HEK293 (cell line): ENCODE measurements around the gene MTMR3.
"Not testable (repeated sequence)": the region's sequence is repeated elsewhere in the genome, so short reads cannot be mapped to it uniquely, and the experiment has no call there.

Source experiments
- CTCF ChIA-PET: fragments of 350-600 bp; formaldehyde crosslinking; extraction: SDS; loops from one replicate; lab custom pipeline; 2021; ENCODE audit warnings: antibody characterized with exemption; lab: Yijun Ruan, JAX
- POLR2A ChIA-PET: fragments of 300-600 bp; formaldehyde crosslinking; extraction: SDS; loops from one replicate; lab custom pipeline; 2020; ENCODE audit warnings: antibody characterized with exemption, inconsistent platforms; lab: Yijun Ruan, JAX
- H3K27ac ChIP-seq: fragments of 200-500 bp; sonication (Bioruptor generic); 2 replicates; pipeline ENCODE4 v1.5.1; 2014; ENCODE audit warnings: low read depth, low read length, control low read depth, inconsistent platforms; ENCODE audit errors: extremely low read depth
- H3K36me3 ChIP-seq, 2 experiments: fragments of 200-500 bp in 1 of 2; sonication (Bioruptor generic) in 1 of 2; 1 replicate in 1 of 2; 2 replicates in 1 of 2; pipeline ENCODE4 v1.5.1; 2014 to 2017; ENCODE audit warnings: inconsistent platforms in 2 of 2, low read length in 2 of 2; ENCODE audit not compliant: control insufficient read depth in 2 of 2, insufficient read depth in 1 of 2
- H3K4me1 ChIP-seq: fragments of 200-500 bp; sonication (Bioruptor generic); 2 replicates; pipeline ENCODE4 v1.5.1; 2014; ENCODE audit warnings: mild to moderate bottlenecking, low read length, inconsistent platforms; ENCODE audit not compliant: control insufficient read depth, insufficient read depth
- H3K4me3 ChIP-seq: 2 replicates; pipeline ENCODE4 v1.5.1; 2011; ENCODE audit warnings: low read depth, mild to moderate bottlenecking, control low read depth, low read length, moderate library complexity
- H3K9me3 ChIP-seq: fragments of 200-500 bp; sonication (Bioruptor generic); 2 replicates; pipeline ENCODE4 v1.5.1; 2014; ENCODE audit warnings: low read depth, low read length, inconsistent platforms; ENCODE audit not compliant: control insufficient read depth, insufficient read depth
- BCL6B ChIP-seq: fragments of 450-650 bp; formaldehyde crosslinking; IDR thresholded peaks from 2 replicates; pipeline ENCODE4 v1.5.1; 2017; ENCODE audit warnings: missing biosample characterization, missing genetic modification characterization
- GLI4 ChIP-seq: fragments of 450-650 bp; formaldehyde crosslinking; IDR thresholded peaks from 2 replicates; pipeline ENCODE4 v1.5.1; 2016; ENCODE audit warnings: missing biosample characterization, missing genetic modification characterization
- HOXD13 ChIP-seq: sonication (generic); formaldehyde crosslinking; IDR thresholded peaks from 2 replicates; pipeline ENCODE4 v1.8.0; 2022; ENCODE audit warnings: missing genetic modification reagents, borderline replicate concordance
- KLF7 ChIP-seq: fragments of 450-650 bp; formaldehyde crosslinking; IDR thresholded peaks from 2 replicates; pipeline ENCODE4 v1.5.1; 2016; ENCODE audit warnings: missing biosample characterization, missing genetic modification characterization, borderline replicate concordance
- KLF9 ChIP-seq: fragments of 450-650 bp; formaldehyde crosslinking; IDR thresholded peaks from 2 replicates; pipeline ENCODE4 v1.5.1; 2016; ENCODE audit warnings: missing biosample characterization, missing genetic modification characterization, low read depth
- OSR2 ChIP-seq: fragments of 450-650 bp; formaldehyde crosslinking; IDR thresholded peaks from 2 replicates; pipeline ENCODE4 v1.5.1; 2016; ENCODE audit warnings: missing biosample characterization, missing genetic modification characterization
- ZBTB11 ChIP-seq: fragments of 450-650 bp; formaldehyde crosslinking; conservative IDR thresholded peaks from 2 replicates; pipeline ENCODE4 v1.5.1; 2016; ENCODE audit warnings: low read depth, missing biosample characterization, missing genetic modification characterization
- ZBTB20 ChIP-seq: fragments of 450-650 bp; formaldehyde crosslinking; IDR thresholded peaks from 2 replicates; pipeline ENCODE4 v1.5.1; 2016; ENCODE audit warnings: missing biosample characterization, missing genetic modification characterization
- ZBTB7A ChIP-seq: fragments of 450-650 bp; formaldehyde crosslinking; IDR thresholded peaks from 2 replicates; pipeline ENCODE4 v1.5.1; 2016; ENCODE audit warnings: low read depth, missing biosample characterization, missing genetic modification characterization
- ZNF132 ChIP-seq: fragments of 450-650 bp; formaldehyde crosslinking; IDR thresholded peaks from 2 replicates; pipeline ENCODE4 v1.5.1; 2017; ENCODE audit warnings: missing biosample characterization, missing genetic modification characterization, borderline replicate concordance
- ZNF16 ChIP-seq: fragments of 450-650 bp; formaldehyde crosslinking; IDR thresholded peaks from 2 replicates; pipeline ENCODE4 v1.5.1; 2016; ENCODE audit warnings: low read depth, missing biosample characterization, missing genetic modification characterization
- ZNF19 ChIP-seq: fragments of 450-650 bp; formaldehyde crosslinking; IDR thresholded peaks from 2 replicates; pipeline ENCODE4; 2016; ENCODE audit warnings: missing biosample characterization, missing genetic modification characterization, low read depth
- ZNF2 ChIP-seq: fragments of 450-650 bp; formaldehyde crosslinking; IDR thresholded peaks from 2 replicates; pipeline ENCODE4 v1.5.1; 2016; ENCODE audit warnings: missing biosample characterization, missing genetic modification characterization
- ZNF274 ChIP-seq, 2 experiments: fragments of 200-500 bp in 1 of 2; fragments of 450-650 bp in 1 of 2; sonication (Bioruptor generic) in 1 of 2; formaldehyde crosslinking in 1 of 2; IDR thresholded peaks; 2 replicates each; pipeline versions ENCODE4 v1.5.1 to v1.6.1; 2014 to 2016; ENCODE audit warnings: borderline replicate concordance in 1 of 2, inconsistent platforms in 1 of 2, low read length in 1 of 2, missing biosample characterization in 1 of 2, missing genetic modification characterization in 1 of 2
- ZNF324 ChIP-seq: fragments of 450-650 bp; formaldehyde crosslinking; IDR thresholded peaks from 2 replicates; pipeline ENCODE4 v1.5.1; 2016; ENCODE audit warnings: missing biosample characterization, missing genetic modification characterization
- ZNF394 ChIP-seq: fragments of 450-650 bp; formaldehyde crosslinking; IDR thresholded peaks from 2 replicates; pipeline ENCODE4 v1.5.1; 2016; ENCODE audit warnings: missing biosample characterization, missing genetic modification characterization, mild to moderate bottlenecking, moderate library complexity, borderline replicate concordance
- ZNF549 ChIP-seq: fragments of 450-650 bp; IDR thresholded peaks from 2 replicates; pipeline ENCODE4 v1.5.1; 2018; ENCODE audit warnings: missing biosample characterization, missing genetic modification characterization, mild to moderate bottlenecking, inconsistent platforms, moderate library complexity
- ZNF585B ChIP-seq: fragments of 450-650 bp; formaldehyde crosslinking; IDR thresholded peaks from 2 replicates; pipeline ENCODE4 v1.5.1; 2016; ENCODE audit warnings: missing biosample characterization, missing genetic modification characterization
- ZNF654 ChIP-seq: fragments of 450-650 bp; formaldehyde crosslinking; IDR thresholded peaks from 2 replicates; pipeline ENCODE4 v1.5.1; 2016; ENCODE audit warnings: low read depth, missing biosample characterization, missing genetic modification characterization
- ZNF660 ChIP-seq: fragments of 450-650 bp; IDR thresholded peaks from 2 replicates; pipeline ENCODE4 v1.5.1; 2018; ENCODE audit warnings: missing biosample characterization, mild to moderate bottlenecking, missing genetic modification characterization
- ZNF701 ChIP-seq: fragments of 450-650 bp; formaldehyde crosslinking; IDR thresholded peaks from 2 replicates; pipeline ENCODE4 v1.5.1; 2016; ENCODE audit warnings: missing biosample characterization, missing genetic modification characterization
- ZNF791 ChIP-seq: fragments of 450-650 bp; formaldehyde crosslinking; IDR thresholded peaks from 2 replicates; pipeline ENCODE4 v1.5.1; 2016; ENCODE audit warnings: missing biosample characterization, missing genetic modification characterization
- ZSCAN5A ChIP-seq: fragments of 450-650 bp; formaldehyde crosslinking; IDR thresholded peaks from 2 replicates; pipeline ENCODE4 v1.5.1; 2016; ENCODE audit warnings: missing biosample characterization, missing genetic modification characterization
- TF ChIP-seq, protein P1 (sequence below): fragments of 450-650 bp; formaldehyde crosslinking; IDR thresholded peaks from 2 replicates; pipeline ENCODE4 v1.5.1; 2016; ENCODE audit warnings: missing biosample characterization, missing genetic modification characterization, borderline replicate concordance
- TF ChIP-seq, protein P2 (sequence below): fragments of 450-650 bp; formaldehyde crosslinking; IDR thresholded peaks from 2 replicates; pipeline ENCODE4 v1.5.1; 2016; ENCODE audit warnings: missing biosample characterization, missing genetic modification characterization

Gene MTMR3

DNA sequence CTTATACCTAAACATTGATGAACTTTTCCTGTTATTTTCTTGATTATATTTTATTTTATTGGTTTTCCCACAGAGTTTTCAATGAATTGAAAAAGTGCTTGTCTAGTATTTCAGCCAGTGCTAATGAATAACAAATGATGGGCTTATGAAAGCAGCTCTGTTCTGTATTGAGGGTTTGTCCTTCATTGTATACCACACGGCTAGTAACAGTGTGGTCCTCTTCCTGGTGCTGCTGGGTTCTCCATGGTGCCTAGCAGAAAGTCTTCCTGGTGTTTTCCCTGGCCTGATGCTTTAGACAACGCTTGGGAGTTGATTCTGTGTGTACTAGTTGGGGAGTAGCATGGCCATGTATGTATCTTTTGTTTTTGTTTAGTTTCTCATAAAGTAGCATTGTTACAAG, 89.1 kb downstream of the MTMR3 start (continued):
- TF ChIP-seq ZBTB11 (tag by site-specific recombination) (no peak), ZNF16 (tag by site-specific recombination) (no peak), HOXD13 (CRISPR knock-in tag) (no peak), ZNF549 (tag by site-specific recombination) (no peak), GLI4 (tag by site-specific recombination) (no peak)
- TF ChIP-seq, all 188 proteins: peak for 0

DNA sequence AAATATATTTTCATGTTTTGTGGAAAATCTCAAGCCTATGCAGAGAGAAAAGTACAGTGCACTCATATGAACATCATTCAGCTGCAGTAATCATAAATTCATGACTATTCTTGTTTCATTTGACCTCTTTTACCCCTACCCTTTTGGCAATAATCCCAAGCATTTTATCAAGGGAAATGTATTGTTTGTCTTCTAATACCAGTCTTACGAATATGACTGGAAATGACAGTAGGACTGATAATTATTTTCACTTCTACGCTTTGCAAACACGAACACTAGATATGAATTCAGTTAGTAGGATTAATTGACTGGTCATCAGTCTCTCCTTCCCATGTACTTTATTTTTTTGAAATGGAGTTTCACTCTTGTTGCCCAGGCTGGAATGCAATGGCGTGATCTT, 90.3 kb downstream of the MTMR3 start:
- ChIA-PET POLR2A (no interaction called here), CTCF (interaction anchor here (1.2 kb wide), 1 partner anchor 32 kb away, joined by 3 read pairs; no protein-coding TSS in a partner anchor)

GRCh38 chr22:29973680-29974079, 90.7 kb downstream of the MTMR3 start:
- H3K4me1 ChIP-seq: peaks cover 11% of the 10 kb centered on the region
- ChIA-PET CTCF (interaction anchor here (1.2 kb wide), 1 partner anchor 32 kb away, joined by 3 read pairs; no protein-coding TSS in a partner anchor), POLR2A (interaction anchor here (0.6 kb wide), 1 partner anchor 60 kb away, joined by 4 read pairs; no protein-coding TSS in a partner anchor)
- H3K4me3 ChIP-seq, H3K9me3 ChIP-seq, H3K27ac ChIP-seq, H3K36me3 ChIP-seq: not testable (repeated sequence)

More for the DNA sequence above, 90.3 kb downstream of the MTMR3 start:
- no peaks in the 10 kb centered on the region for H3K9me3 ChIP-seq
- no peak for TF ChIP-seq ZNF132 (tag by site-specific recombination)
- TF ChIP-seq, protein P1, sequence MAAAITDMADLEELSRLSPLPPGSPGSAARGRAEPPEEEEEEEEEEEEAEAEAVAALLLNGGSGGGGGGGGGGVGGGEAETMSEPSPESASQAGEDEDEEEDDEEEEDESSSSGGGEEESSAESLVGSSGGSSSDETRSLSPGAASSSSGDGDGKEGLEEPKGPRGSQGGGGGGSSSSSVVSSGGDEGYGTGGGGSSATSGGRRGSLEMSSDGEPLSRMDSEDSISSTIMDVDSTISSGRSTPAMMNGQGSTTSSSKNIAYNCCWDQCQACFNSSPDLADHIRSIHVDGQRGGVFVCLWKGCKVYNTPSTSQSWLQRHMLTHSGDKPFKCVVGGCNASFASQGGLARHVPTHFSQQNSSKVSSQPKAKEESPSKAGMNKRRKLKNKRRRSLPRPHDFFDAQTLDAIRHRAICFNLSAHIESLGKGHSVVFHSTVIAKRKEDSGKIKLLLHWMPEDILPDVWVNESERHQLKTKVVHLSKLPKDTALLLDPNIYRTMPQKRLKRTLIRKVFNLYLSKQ: no peak
- TF ChIP-seq ZBTB7A (tag by site-specific recombination): no peak
- no peak for TF ChIP-seq ZNF701 (tag by site-specific recombination)
- TF ChIP-seq BCL6B (tag by site-specific recombination): no peak
- TF ChIP-seq ZNF585B (tag by site-specific recombination): no peak
- TF ChIP-seq ZNF19: no peak
- TF ChIP-seq OSR2 (tag by site-specific recombination): no peak
- TF ChIP-seq ZNF274 (IDR thresholded peaks at IDR 0.05; ENCODE audit: low read length): no peak
- no peak for TF ChIP-seq ZNF274 (tag by site-specific recombination; IDR thresholded peaks at IDR 0.05; ENCODE audit: borderline replicate concordance)
- no peak for TF ChIP-seq ZNF660 (tag by site-specific recombination)
- no peak for TF ChIP-seq ZSCAN5A
- no peak for TF ChIP-seq ZNF394
- no peak for TF ChIP-seq KLF9 (tag by site-specific recombination)
- TF ChIP-seq, protein P2, sequence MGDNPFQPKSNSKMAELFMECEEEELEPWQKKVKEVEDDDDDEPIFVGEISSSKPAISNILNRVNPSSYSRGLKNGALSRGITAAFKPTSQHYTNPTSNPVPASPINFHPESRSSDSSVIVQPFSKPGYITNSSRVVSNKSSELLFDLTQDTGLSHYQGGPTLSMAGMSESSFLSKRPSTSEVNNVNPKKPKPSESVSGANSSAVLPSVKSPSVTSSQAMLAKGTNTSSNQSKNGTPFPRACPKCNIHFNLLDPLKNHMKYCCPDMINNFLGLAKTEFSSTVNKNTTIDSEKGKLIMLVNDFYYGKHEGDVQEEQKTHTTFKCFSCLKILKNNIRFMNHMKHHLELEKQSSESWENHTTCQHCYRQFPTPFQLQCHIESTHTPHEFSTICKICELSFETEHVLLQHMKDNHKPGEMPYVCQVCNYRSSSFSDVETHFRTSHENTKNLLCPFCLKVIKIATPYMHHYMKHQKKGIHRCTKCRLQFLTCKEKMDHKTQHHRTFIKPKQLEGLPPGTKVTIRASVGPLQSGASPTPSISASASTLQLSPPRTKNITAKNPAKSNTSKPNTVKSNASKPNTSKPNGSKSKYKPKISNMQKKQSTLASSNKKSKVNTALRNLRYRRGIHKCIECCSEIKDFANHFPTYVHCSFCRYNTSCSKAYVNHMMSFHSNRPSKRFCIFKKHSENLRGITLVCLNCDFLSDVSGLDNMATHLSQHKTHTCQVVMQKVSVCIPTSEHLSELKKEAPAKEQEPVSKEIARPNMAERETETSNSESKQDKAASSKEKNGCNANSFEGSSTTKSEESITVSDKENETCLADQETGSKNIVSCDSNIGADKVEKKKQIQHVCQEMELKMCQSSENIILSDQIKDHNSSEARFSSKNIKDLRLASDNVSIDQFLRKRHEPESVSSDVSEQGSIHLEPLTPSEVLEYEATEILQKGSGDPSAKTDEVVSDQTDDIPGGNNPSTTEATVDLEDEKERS (tag by site-specific recombination): no peak
- no peak for TF ChIP-seq ZNF791 (tag by site-specific recombination)
- TF ChIP-seq ZNF324 (tag by site-specific recombination): no peak
- no peak for TF ChIP-seq ZNF654
- TF ChIP-seq ZBTB20: no peak
- TF ChIP-seq KLF7: no peak
- TF ChIP-seq ZNF2 (tag by site-specific recombination): no peak
- TF ChIP-seq, all 188 proteins: peak for 0
- Histone ChIP-seq H3K27ac (no peak overlapping the region), H3K4me3 (no peak overlapping the region), H3K4me1 (peaks cover 11% of the 10 kb centered on the region), H3K36me3 (no peaks in the 10 kb centered on the region; a peak in 1 of 3 replicates)
